Hypothalamus (tissue), 51 donors: ENCODE measurements around the gene MPST.
A peak's percentile ranks its signal among the peaks of the same experiment; 100 is the strongest.
"Not testable (repeated sequence)": the region's sequence is repeated elsewhere in the genome, so short reads cannot be mapped to it uniquely, and the experiment has no call there.

Experiments used
- DNase-seq, 51 donors: peaks; one replicate each; lab custom pipeline; 2025; lab: John Stamatoyannopoulos, UW

The MPST gene

GRCh38 chr22:37058917-37059701 lies 39.6 kb downstream of the MPST start:
- DNase-seq, result no peak

GRCh38 chr22:37059876-37060449 lies 40.4 kb downstream of the MPST start:
- DNase-seq, result no peak

- no peak for DNase-seq
These were observed 41.5 kb downstream of the MPST start for GRCh38 chr22:37060801-37061610.

- peak in 1 of 51 donors; percentile 23 for DNase-seq
These were observed 42.3 kb downstream of the MPST start for GRCh38 chr22:37061611-37062375.

GRCh38 chr22:37062376-37062675 lies 42.8 kb downstream of the MPST start:
- peak in 1 of 51 donors; percentile 14 for DNase-seq

GRCh38 chr22:37062702-37063381 lies 43.3 kb downstream of the MPST start:
- no peak for DNase-seq

- DNase-seq, result no peak
These were observed 44.2 kb downstream of the MPST start for GRCh38 chr22:37063431-37064420.

- no peak for DNase-seq
These were observed 45.0 kb downstream of the MPST start for GRCh38 chr22:37064553-37064952.

- DNase-seq, result no peak
These were observed 45.6 kb downstream of the MPST start for GRCh38 chr22:37065180-37065579.

- DNase-seq, result no peak
These were observed 46.4 kb downstream of the MPST start for GRCh38 chr22:37065961-37066360.

- DNase-seq, result no peak
These were observed 47.9 kb downstream of the MPST start for GRCh38 chr22:37067428-37067827.

- DNase-seq, result no peak
These were observed 49.3 kb downstream of the MPST start for GRCh38 chr22:37068859-37069258.

- no peak for DNase-seq
These were observed 49.8 kb downstream of the MPST start for GRCh38 chr22:37069319-37069718.

- DNase-seq, result no peak
These were observed 50.2 kb downstream of the MPST start for GRCh38 chr22:37069719-37070118.

- no peak for DNase-seq
These were observed 50.8 kb downstream of the MPST start for GRCh38 chr22:37070334-37070733.

- DNase-seq, result no peak
These were observed 51.2 kb downstream of the MPST start for GRCh38 chr22:37070744-37071143.

- not testable (repeated sequence) for DNase-seq
These were observed 52.5 kb downstream of the MPST start for GRCh38 chr22:37071850-37072592.

GRCh38 chr22:37072673-37073072 lies 53.1 kb downstream of the MPST start:
- DNase-seq, result no peak
